BLaER1 treated with 17β-estradiol and CSF1 and Interleukin-3, amounts not matched to agents 10 nM and 100 nM (cell line): Measurements from ENCODE around the gene EYA2.

ENCODE experiments used
- H3K27ac ChIP-seq, 11 experiments: shearing (Covaris generic); formaldehyde crosslinking; 2 replicates each; pipeline ENCODE4 v1.8.1; 2022
- H3K27me3 ChIP-seq, 11 experiments: shearing (Covaris generic); formaldehyde crosslinking; 2 replicates each; pipeline ENCODE4 v1.8.1; 2022
- H3K36me3 ChIP-seq, 11 experiments: shearing (Covaris generic); formaldehyde crosslinking; 2 replicates each; pipeline ENCODE4 v1.8.1; 2022
- H3K4me1 ChIP-seq, 10 experiments: shearing (Covaris generic); formaldehyde crosslinking; 2 replicates each; pipeline ENCODE4 v1.8.1; 2022
- H3K4me2 ChIP-seq, 11 experiments: shearing (Covaris generic); formaldehyde crosslinking; 2 replicates each; pipeline ENCODE4 v1.8.1; 2022
- H3K4me3 ChIP-seq, 10 experiments: shearing (Covaris generic); formaldehyde crosslinking; 2 replicates each; pipeline ENCODE4 v1.8.1; 2022
- H3K9ac ChIP-seq, 11 experiments: shearing (Covaris generic); formaldehyde crosslinking; 2 replicates each; pipeline ENCODE4 v1.8.1; 2022
- H3K9me3 ChIP-seq, 11 experiments: shearing (Covaris generic); formaldehyde crosslinking; replicated peaks in 1 of 11; 2 replicates each; pipeline ENCODE4 v1.8.1; 2022
- H4K20me1 ChIP-seq, 11 experiments: shearing (Covaris generic); formaldehyde crosslinking; 2 replicates each; pipeline ENCODE4 v1.8.1; 2022
- Cebpa-rat ChIP-seq, 11 experiments: shearing (Covaris generic); IDR thresholded peaks; 2 replicates each; pipeline ENCODE4 v1.8.1; 2022

Gene EYA2

GRCh38 chr20:47008842-47009518, 114.3 kb downstream of the EYA2 start:
- Histone ChIP-seq H3K4me3 (no peak overlapping the region), H3K9me3 (peaks cover 0 to 9% (median 5%) of the 10 kb centered on the region in 11 experiments; a peak in 6 of 22 replicates), H3K27ac (no peak overlapping the region), H3K4me2 (no peak overlapping the region), H3K27me3 (no peaks in the 10 kb centered on the region), H3K4me1 (no peaks in the 10 kb centered on the region), H3K36me3 (no peaks in the 10 kb centered on the region), H3K9ac (no peak overlapping the region), H4K20me1 (no peaks in the 10 kb centered on the region)
- no peak for TF ChIP-seq Cebpa-rat (IDR thresholded peaks at IDR 0.05)

GRCh38 chr20:47009784-47010183, 115.1 kb downstream of the EYA2 start:
- H3K4me3 ChIP-seq, result no peak overlapping the region
- H3K27me3 ChIP-seq, result no peaks in the 10 kb centered on the region
- H3K27ac ChIP-seq, result no peak overlapping the region

GRCh38 chr20:47011984-47012383, 117.3 kb downstream of the EYA2 start:
- no peaks in the 10 kb centered on the region for H4K20me1 ChIP-seq
- no peaks in the 10 kb centered on the region for H3K36me3 ChIP-seq
- H3K4me2 ChIP-seq, result no peak overlapping the region
- H3K9me3 ChIP-seq, result no peaks in the 10 kb centered on the region
- no peak for TF ChIP-seq Cebpa-rat (IDR thresholded peaks at IDR 0.05)
- H3K27ac ChIP-seq, result no peak overlapping the region
- no peaks in the 10 kb centered on the region for H3K4me1 ChIP-seq
- H3K9ac ChIP-seq, result no peak overlapping the region
- no peaks in the 10 kb centered on the region for H3K27me3 ChIP-seq
- no peak overlapping the region for H3K4me3 ChIP-seq

More at GRCh38 chr20:47009784-47010183, 115.1 kb downstream of the EYA2 start:
- Histone ChIP-seq H3K9me3 (peaks cover 0 to 1% (median 0%) of the 10 kb centered on the region in 11 experiments; a peak in 3 of 22 replicates), H3K36me3 (no peaks in the 10 kb centered on the region), H3K4me1 (no peaks in the 10 kb centered on the region), H4K20me1 (no peaks in the 10 kb centered on the region), H3K9ac (no peak overlapping the region), H3K4me2 (no peak overlapping the region)
- no peak for TF ChIP-seq Cebpa-rat (IDR thresholded peaks at IDR 0.05)

- H3K27me3 ChIP-seq, result no peaks in the 10 kb centered on the region
- no peaks in the 10 kb centered on the region for H4K20me1 ChIP-seq
Observed at GRCh38 chr20:47013606-47014005, 119.0 kb downstream of the EYA2 start.

GRCh38 chr20:47016068-47016664, 121.5 kb downstream of the EYA2 start:
- Histone ChIP-seq H4K20me1 (no peaks in the 10 kb centered on the region), H3K9me3 (no peaks in the 10 kb centered on the region), H3K27ac (no peak overlapping the region), H3K4me3 (no peak overlapping the region), H3K9ac (no peak overlapping the region), H3K27me3 (no peaks in the 10 kb centered on the region), H3K4me1 (peaks cover 0 to 16% (median 0%) of the 10 kb centered on the region in 10 experiments; a peak in 6 of 20 replicates), H3K36me3 (no peaks in the 10 kb centered on the region), H3K4me2 (no peak overlapping the region)
- TF ChIP-seq Cebpa-rat (IDR thresholded peaks at IDR 0.05), result no peak

More at GRCh38 chr20:47013606-47014005, 119.0 kb downstream of the EYA2 start:
- H3K36me3 ChIP-seq, result no peaks in the 10 kb centered on the region
- H3K4me3 ChIP-seq, result no peak overlapping the region
- H3K9ac ChIP-seq, result no peak overlapping the region
- H3K27ac ChIP-seq, result no peak overlapping the region
- H3K4me1 ChIP-seq, result peaks cover 0 to 4% (median 0%) of the 10 kb centered on the region in 10 experiments; a peak in 4 of 20 replicates
- no peak for TF ChIP-seq Cebpa-rat (IDR thresholded peaks at IDR 0.05)
- no peak overlapping the region for H3K4me2 ChIP-seq
- H3K9me3 ChIP-seq, result no peaks in the 10 kb centered on the region

GRCh38 chr20:47018381-47018780, 123.7 kb downstream of the EYA2 start:
- peaks cover 2 to 24% (median 12%) of the 10 kb centered on the region in 10 experiments for H3K4me1 ChIP-seq
- H3K36me3 ChIP-seq, result no peaks in the 10 kb centered on the region
- H3K4me2 ChIP-seq, result peak overlapping the region in 2 of 11 experiments; percentile 1 to 36; a peak in 3 of 22 replicates
- H3K27me3 ChIP-seq, result no peaks in the 10 kb centered on the region
- H3K27ac ChIP-seq, result no peak overlapping the region
- no peaks in the 10 kb centered on the region for H4K20me1 ChIP-seq
- no peak overlapping the region for H3K4me3 ChIP-seq
- H3K9me3 ChIP-seq, result no peaks in the 10 kb centered on the region
- no peak for TF ChIP-seq Cebpa-rat (IDR thresholded peaks at IDR 0.05)
- H3K9ac ChIP-seq, result no peak overlapping the region

- H3K4me1 ChIP-seq, result peaks cover 11 to 33% (median 21%) of the 10 kb centered on the region in 10 experiments
- H3K4me2 ChIP-seq, result peak overlapping the region in 2 of 11 experiments; percentile 12 to 36; a peak in 3 of 22 replicates
- no peaks in the 10 kb centered on the region for H3K27me3 ChIP-seq
- no peak overlapping the region for H3K4me3 ChIP-seq
- no peaks in the 10 kb centered on the region for H3K9me3 ChIP-seq
- no peaks in the 10 kb centered on the region for H3K36me3 ChIP-seq
- H3K9ac ChIP-seq, result no peak overlapping the region
- no peak overlapping the region for H3K27ac ChIP-seq
- TF ChIP-seq Cebpa-rat (IDR thresholded peaks at IDR 0.05), result no peak
- no peaks in the 10 kb centered on the region for H4K20me1 ChIP-seq
Observed at GRCh38 chr20:47019121-47019824, 124.6 kb downstream of the EYA2 start.

GRCh38 chr20:47020231-47020630, 125.6 kb downstream of the EYA2 start:
- Histone ChIP-seq H3K27ac (no peak overlapping the region), H4K20me1 (no peaks in the 10 kb centered on the region), H3K4me3 (no peak overlapping the region), H3K36me3 (no peaks in the 10 kb centered on the region), H3K9me3 (no peaks in the 10 kb centered on the region), H3K4me1 (peaks cover 21 to 43% (median 31%) of the 10 kb centered on the region in 10 experiments), H3K4me2 (no peak overlapping the region), H3K9ac (no peak overlapping the region), H3K27me3 (no peaks in the 10 kb centered on the region)
- no peak for TF ChIP-seq Cebpa-rat (IDR thresholded peaks at IDR 0.05)

- no peaks in the 10 kb centered on the region for H3K27me3 ChIP-seq
- H3K27ac ChIP-seq, result no peak overlapping the region
- peaks cover 0 to under 1% (median 0%) of the 10 kb centered on the region in 11 experiments; a peak in 1 of 22 replicates for H3K9me3 ChIP-seq
- H3K9ac ChIP-seq, result no peak overlapping the region
- no peaks in the 10 kb centered on the region for H3K36me3 ChIP-seq
- H3K4me3 ChIP-seq, result no peak overlapping the region
- TF ChIP-seq Cebpa-rat (IDR thresholded peaks at IDR 0.05), result no peak
- no peaks in the 10 kb centered on the region for H4K20me1 ChIP-seq
- no peak overlapping the region for H3K4me2 ChIP-seq
- peaks cover 37 to 58% (median 46%) of the 10 kb centered on the region in 10 experiments for H3K4me1 ChIP-seq
Observed at GRCh38 chr20:47021850-47022249, 127.2 kb downstream of the EYA2 start.
